H9 (cell line): ENCODE results near the gene C6orf52. TPM values are rescaled to one million over a fixed set of nuclear protein-coding genes. Genes with fewer than 3 reads are reported as not detected.

Experiments
- DNase-seq: peaks from one replicate; pipeline ENCODE4 v3.0.0-alpha.2; 2017
- H2AFZ ChIP-seq: one replicate; pipeline ENCODE4 v1.6.1; 2013; ENCODE audit warnings: mild to moderate bottlenecking, low read length, control low read depth, moderate library complexity
- H2AK5ac ChIP-seq: 2 replicates; pipeline ENCODE4 v1.6.1; 2013; ENCODE audit warnings: low read length, control low read depth, mixed read lengths; ENCODE audit not compliant: insufficient read length
- H2BK120ac ChIP-seq: one replicate; pipeline ENCODE4 v1.6.1; 2013; ENCODE audit warnings: low read depth, mild to moderate bottlenecking, low read length, control low read depth, inconsistent platforms; ENCODE audit not compliant: poor library complexity, severe bottlenecking
- H2BK12ac ChIP-seq: 2 replicates; pipeline ENCODE4 v1.6.1; 2013; ENCODE audit warnings: low read length, control low read depth, mixed read lengths, low read depth; ENCODE audit not compliant: insufficient read length
- H2BK15ac ChIP-seq: 2 replicates; pipeline ENCODE4 v1.6.1; 2013; ENCODE audit warnings: low read depth, low read length, control low read depth
- H2BK20ac ChIP-seq: one replicate; pipeline ENCODE4 v1.6.1; 2013; ENCODE audit warnings: low read depth, mild to moderate bottlenecking, low read length, control low read depth, inconsistent platforms; ENCODE audit not compliant: poor library complexity, severe bottlenecking
- H2BK5ac ChIP-seq: 2 replicates; pipeline ENCODE4 v1.6.1; 2013; ENCODE audit warnings: low read length, control low read depth, mixed read lengths; ENCODE audit not compliant: insufficient read length
- H3K14ac ChIP-seq: 2 replicates; pipeline ENCODE4 v1.6.1; 2013; ENCODE audit warnings: low read length, control low read depth; ENCODE audit not compliant: insufficient read depth
- H3K18ac ChIP-seq: 2 replicates; pipeline ENCODE4 v1.6.1; 2013; ENCODE audit warnings: low read depth, mild to moderate bottlenecking, mixed read lengths, low read length, control low read depth; ENCODE audit not compliant: insufficient read length
- H3K23ac ChIP-seq: 2 replicates; pipeline ENCODE4 v1.6.1; 2013; ENCODE audit warnings: low read length, control low read depth, mixed read lengths, low read depth; ENCODE audit not compliant: insufficient read length
- H3K23me2 ChIP-seq: 2 replicates; pipeline ENCODE4 v1.6.1; 2013; ENCODE audit warnings: low read depth, mild to moderate bottlenecking, mixed read lengths, low read length, control low read depth; ENCODE audit not compliant: insufficient read length, poor library complexity, severe bottlenecking
- H3K27ac ChIP-seq: 2 replicates; pipeline ENCODE4 v1.5.1; 2013; ENCODE audit warnings: low read length, control low read depth, mixed read lengths, low read depth; ENCODE audit not compliant: insufficient read length
- H3K27me3 ChIP-seq: 2 replicates; pipeline ENCODE4 v1.6.1; 2013; ENCODE audit warnings: low read length, control low read depth, inconsistent platforms; ENCODE audit not compliant: insufficient read depth
- H3K4ac ChIP-seq: 2 replicates; pipeline ENCODE4 v1.6.1; 2013; ENCODE audit warnings: low read depth, mild to moderate bottlenecking, control low read depth, inconsistent platforms, low read length, moderate library complexity
- H3K4me1 ChIP-seq: 2 replicates; pipeline ENCODE4 v1.6.1; 2013; ENCODE audit warnings: low read length, control low read depth, inconsistent platforms; ENCODE audit not compliant: insufficient read depth
- H3K4me2 ChIP-seq: 2 replicates; pipeline ENCODE4 v1.6.1; 2013; ENCODE audit warnings: low read length, control low read depth, mixed read lengths; ENCODE audit not compliant: insufficient read length, insufficient read depth
- H3K56ac ChIP-seq: 2 replicates; pipeline ENCODE4 v1.6.1; 2013; ENCODE audit warnings: low read depth, mild to moderate bottlenecking, mixed read lengths, low read length, control low read depth; ENCODE audit not compliant: insufficient read length
- H3K79me1 ChIP-seq: 2 replicates; pipeline ENCODE4 v1.6.1; 2013; ENCODE audit warnings: low read depth, mild to moderate bottlenecking, moderate library complexity, low read length, control low read depth, inconsistent platforms; ENCODE audit not compliant: insufficient read depth, poor library complexity, severe bottlenecking
- H3K79me2 ChIP-seq: 2 replicates; pipeline ENCODE4 v1.6.1; 2013; ENCODE audit warnings: low read length, control low read depth, inconsistent platforms; ENCODE audit not compliant: insufficient read depth
- H3K9ac ChIP-seq: 2 replicates; pipeline ENCODE4 v1.6.1; 2013; ENCODE audit warnings: low read length, control low read depth, mixed read lengths; ENCODE audit not compliant: insufficient read length; ENCODE audit errors: extremely low read depth
- H3K9me3 ChIP-seq: one replicate; pipeline ENCODE4 v1.6.1; 2013; ENCODE audit warnings: low read depth, low read length, inconsistent platforms; ENCODE audit not compliant: control insufficient read depth
- H3T11ph ChIP-seq: one replicate; pipeline ENCODE4 v1.6.1; 2013; ENCODE audit warnings: mild to moderate bottlenecking, low read length, control low read depth, inconsistent platforms
- H4K20me1 ChIP-seq: one replicate; pipeline ENCODE4 v1.6.1; 2013; ENCODE audit not compliant: control insufficient read depth, insufficient read length, insufficient read depth
- H4K5ac ChIP-seq: 2 replicates; pipeline ENCODE4 v1.6.1; 2013; ENCODE audit warnings: low read depth, mild to moderate bottlenecking, mixed read lengths, low read length, control low read depth; ENCODE audit not compliant: insufficient read length
- H4K8ac ChIP-seq: replicated peaks from 2 replicates; pipeline ENCODE4 v1.6.1; 2013; ENCODE audit warnings: low read length, control low read depth, mixed read lengths, low read depth; ENCODE audit not compliant: insufficient read length
- H4K91ac ChIP-seq: 2 replicates; pipeline ENCODE4 v1.6.1; 2013; ENCODE audit warnings: low read depth, mild to moderate bottlenecking, moderate library complexity, mixed read lengths, low read length, control low read depth; ENCODE audit not compliant: insufficient read length
- H3K27ac Mint-ChIP-seq, 3 experiments: 2 replicates in 2 of 3; 3 replicates in 1 of 3; pipeline ENCODE4 v1.8.0; 2020 to 2021; ENCODE audit warnings: mixed read lengths in 3 of 3, mild to moderate bottlenecking in 1 of 3, moderate library complexity in 1 of 3
- H3K27me3 Mint-ChIP-seq: 2 replicates; pipeline ENCODE4 v1.8.0; 2021; ENCODE audit warnings: low read depth, mild to moderate bottlenecking, moderate library complexity, mixed read lengths
- H3K36me3 Mint-ChIP-seq, 3 experiments: 2 replicates in 2 of 3; 3 replicates in 1 of 3; pipeline ENCODE4 v1.8.0; 2020 to 2021; ENCODE audit warnings: low read depth in 3 of 3, mixed read lengths in 3 of 3; ENCODE audit not compliant: insufficient read depth in 1 of 3
- H3K4me1 Mint-ChIP-seq, 2 experiments: 2 replicates each; pipeline ENCODE4 v1.8.0; 2020; ENCODE audit warnings: mixed read lengths in 2 of 2
- H3K4me3 Mint-ChIP-seq, 2 experiments: 2 replicates in 1 of 2; 3 replicates in 1 of 2; pipeline ENCODE4 v1.8.0; 2020 to 2021; ENCODE audit warnings: mild to moderate bottlenecking in 2 of 2, mixed read lengths in 2 of 2, moderate library complexity in 1 of 2
- H3K9me3 Mint-ChIP-seq, 2 experiments: 2 replicates in 1 of 2; 3 replicates in 1 of 2; pipeline ENCODE4 v1.8.0; 2020; ENCODE audit warnings: mild to moderate bottlenecking in 2 of 2, mixed read lengths in 2 of 2, moderate library complexity in 1 of 2
- CTCF ChIP-seq: fragments of 200-600 bp; sonication (generic); conservative IDR thresholded peaks from 3 replicates; pipeline ENCODE4 v1.8.0; 2021; ENCODE audit warnings: antibody characterized with exemption, mild to moderate bottlenecking
- WGBS: extraction: QIAGEN DNeasy Blood & Tissue Kit; methylation state at CpG from one replicate; pipeline ENCODE4 v1.1.7; 2013; ENCODE audit warnings: missing lambda C conversion rate, low lambda C conversion rate, mixed read lengths; ENCODE audit not compliant: insufficient read length; ENCODE audit errors: extremely low coverage; 5-methylcytosine and 5-hydroxymethylcytosine counted together
- total RNA-seq: library from RNA; stranded (reverse); gene quantifications from 2 replicates; pipeline ENCODE4 v1.2.1, GENCODE V29; 2021

Gene C6orf52
- total RNA-seq, 1 experiment from 2014 or later, result 1.8 TPM

GRCh38 chr6:10730254-10730653 lies 35.8 kb upstream of the C6orf52 start:
- H3K4me1 ChIP-seq, result no peaks in the 10 kb centered on the region
- no peak overlapping the region for H3T11ph ChIP-seq
- no peaks in the 10 kb centered on the region for H3K79me1 ChIP-seq
- H3K4me2 ChIP-seq, result no peak overlapping the region
- no peaks in the 10 kb centered on the region; a peak in 1 of 5 replicates for H3K9me3 Mint-ChIP-seq
- no peak overlapping the region for H2BK12ac ChIP-seq
- DNase-seq, result no peak
- H4K5ac ChIP-seq, result no peak overlapping the region
- 0 out of 7 replicates have a peak overlapping the region, but pooled peaks of 1 of the 3 experiments have one; percentile 36 for H3K27ac Mint-ChIP-seq
- no peak overlapping the region for H2AFZ ChIP-seq
- H3K9ac ChIP-seq, result no peak overlapping the region
- no peaks in the 10 kb centered on the region for H3K4me1 Mint-ChIP-seq
- H3K14ac ChIP-seq, result no peak overlapping the region
- no peaks in the 10 kb centered on the region for H3K9me3 ChIP-seq
- no peaks in the 10 kb centered on the region for H3K79me2 ChIP-seq
- no peak overlapping the region for H3K4ac ChIP-seq
- no peak overlapping the region for H2BK120ac ChIP-seq
- H2BK20ac ChIP-seq, result no peak overlapping the region
- WGBS, result no CpG with 5 or more reads among the region's 3 CpGs
- no peak overlapping the region for H3K4me3 Mint-ChIP-seq
- H2AK5ac ChIP-seq, result no peak overlapping the region
- H3K18ac ChIP-seq, result no peak overlapping the region
- H2BK15ac ChIP-seq, result no peak overlapping the region
- no peak overlapping the region for H3K27ac ChIP-seq
- TF ChIP-seq CTCF, result no peak
- H3K23me2 ChIP-seq, result no peaks in the 10 kb centered on the region
- no peak overlapping the region for H3K23ac ChIP-seq
- no peak overlapping the region for H3K56ac ChIP-seq
- no peak overlapping the region for H4K8ac ChIP-seq
- H3K27me3 ChIP-seq, result no peaks in the 10 kb centered on the region
- no peak overlapping the region for H4K91ac ChIP-seq
- no peaks in the 10 kb centered on the region for H4K20me1 ChIP-seq
- peaks cover 29 to 67% (median 65%) of the 10 kb centered on the region in 3 experiments; a peak in 6 of 7 replicates for H3K36me3 Mint-ChIP-seq
- H2BK5ac ChIP-seq, result no peak overlapping the region
- no peaks in the 10 kb centered on the region for H3K27me3 Mint-ChIP-seq
